RWPE1 (cell line): ENCODE data around the gene CLSTN2.
A peak's percentile ranks its signal among the peaks of the same experiment; 100 is the strongest.

Source experiments
- CTCF ChIA-PET: fragments of 350-600 bp; sonication (Branson Sonifier 250); formaldehyde crosslinking; extraction: SDS; loops from one replicate; lab custom pipeline; 2021; lab: Yijun Ruan, JAX
- POLR2A ChIA-PET: fragments of 400-600 bp; formaldehyde crosslinking; extraction: SDS; loops from one replicate; lab custom pipeline; 2020; ENCODE audit warnings: antibody characterized with exemption; ENCODE audit not compliant: low non-redundant PET; lab: Yijun Ruan, JAX
- DNase-seq: peaks from one replicate; pipeline ENCODE4 v3.0.0; 2012; ENCODE audit warnings: low spot score
- H3K27ac ChIP-seq: fragments of 450-650 bp; 2 replicates; pipeline ENCODE4 v1.5.1; 2017
- CTCF ChIP-seq: fragments of 450-650 bp; conservative IDR thresholded peaks from 2 replicates; pipeline ENCODE4 v1.5.1; 2017; ENCODE audit warnings: low read depth, mild to moderate bottlenecking

CLSTN2 gene

GRCh38 chr3:139928708-139929505 lies 6.1 kb upstream of the CLSTN2 start:
- no peak overlapping the region for H3K27ac ChIP-seq
- TF ChIP-seq CTCF, result no peak
- DNase-seq, result no peak
- ChIA-PET POLR2A (no interaction called here), CTCF (interaction anchor here (0.6 kb wide), 1 partner anchor 114 kb away, joined by 3 read pairs; no protein-coding TSS in a partner anchor)

- TF ChIP-seq CTCF, result no peak
- no peak for DNase-seq
- POLR2A ChIA-PET, result no interaction called here
- H3K27ac ChIP-seq, result no peak overlapping the region
- CTCF ChIA-PET, result no interaction called here
Observed at GRCh38 chr3:139930211-139930610, 4.8 kb upstream of the CLSTN2 start.

- ChIA-PET POLR2A (no interaction called here), CTCF (interaction anchor here (0.6 to 0.7 kb wide), 2 partner anchors 77 to 203 kb away, joined by 3 to 6 read pairs; no protein-coding TSS in a partner anchor)
- TF ChIP-seq CTCF, result no peak
- DNase-seq, result no peak
- H3K27ac ChIP-seq, result no peak overlapping the region
Observed at GRCh38 chr3:139933766-139934165, 1.2 kb upstream of the CLSTN2 start.

GRCh38 chr3:139934613-139935015 lies 371 bp upstream of the CLSTN2 start:
- ChIA-PET CTCF (no interaction called here), POLR2A (no interaction called here)
- no peak for DNase-seq
- H3K27ac ChIP-seq, result no peak overlapping the region
- no peak for TF ChIP-seq CTCF

- no peak for TF ChIP-seq CTCF
- H3K27ac ChIP-seq, result no peak overlapping the region
- peak; percentile 23 for DNase-seq
- CTCF ChIA-PET, result interaction anchor here (0.6 to 1.0 kb wide), 11 partner anchors 11 to 972 kb away, joined by 3 to 5 read pairs (median 3); no protein-coding TSS in a partner anchor
- POLR2A ChIA-PET, result interaction anchor here (0.5 kb wide), 1 partner anchor 299 kb away, joined by 5 read pairs; no protein-coding TSS in a partner anchor
Observed at GRCh38 chr3:139935866-139936817, 1.2 kb downstream of the CLSTN2 start.
